Neural crest cell (in vitro differentiated cells): ENCODE results near the gene RAMP1. TPM values are rescaled to one million over a fixed set of nuclear protein-coding genes. Genes with fewer than 3 reads are reported as not detected.
A peak's percentile ranks its signal among the peaks of the same experiment; 100 is the strongest.

Source experiments
- DNase-seq: peaks from one replicate; pipeline ENCODE4 v3.0.0; 2021; ENCODE audit warnings: low read depth, mixed read lengths, low spot score
- H3K27ac Mint-ChIP-seq: one replicate; pipeline ENCODE4 v1.8.0; 2021; ENCODE audit warnings: mild to moderate bottlenecking, mixed read lengths; ENCODE audit not compliant: unreplicated experiment
- H3K27me3 Mint-ChIP-seq: 2 replicates; pipeline ENCODE4 v1.8.0; 2021; ENCODE audit warnings: low read depth, mild to moderate bottlenecking, mixed read lengths
- H3K36me3 Mint-ChIP-seq: 2 replicates; pipeline ENCODE4 v1.8.0; 2021; ENCODE audit warnings: low read depth, mild to moderate bottlenecking, mixed read lengths
- H3K4me1 Mint-ChIP-seq: 2 replicates; pipeline ENCODE4 v1.8.0; 2021; ENCODE audit warnings: mixed read lengths
- H3K4me3 Mint-ChIP-seq: one replicate; pipeline ENCODE4 v1.8.0; 2021; ENCODE audit warnings: mild to moderate bottlenecking, mixed read lengths
- H3K9me3 Mint-ChIP-seq: 2 replicates; pipeline ENCODE4 v1.8.0; 2021; ENCODE audit warnings: mixed read lengths
- long read RNA-seq: library from polyadenylated mRNA; unstranded; transcript quantifications from one replicate; pipeline ENCODE4 v2.0.0, GENCODE V29; 2020
- total RNA-seq: library from RNA; stranded (reverse); gene quantifications from 2 replicates; pipeline ENCODE4 v1.2.1, GENCODE V29; 2021
- TF ChIP-seq, protein P1 (sequence below): fragments of 200-600 bp; sonication (generic); conservative IDR thresholded peaks from 2 replicates; pipeline ENCODE4 v1.5.0; 2021; ENCODE audit warnings: antibody characterized with exemption, mild to moderate bottlenecking

The RAMP1 gene
- total RNA-seq = 0.58 and 0.91 TPM in 2 replicates
- long read RNA-seq = 0 reads

- H3K27ac Mint-ChIP-seq = no peak within 1 kb of the TSS
- DNase-seq = no peak
- H3K9me3 Mint-ChIP-seq = no peaks in the 10 kb centered on the region
- no peaks in the 10 kb centered on the region for H3K36me3 Mint-ChIP-seq
- H3K27me3 Mint-ChIP-seq = peaks cover 63% of the 10 kb centered on the region
- TF ChIP-seq, protein P1, sequence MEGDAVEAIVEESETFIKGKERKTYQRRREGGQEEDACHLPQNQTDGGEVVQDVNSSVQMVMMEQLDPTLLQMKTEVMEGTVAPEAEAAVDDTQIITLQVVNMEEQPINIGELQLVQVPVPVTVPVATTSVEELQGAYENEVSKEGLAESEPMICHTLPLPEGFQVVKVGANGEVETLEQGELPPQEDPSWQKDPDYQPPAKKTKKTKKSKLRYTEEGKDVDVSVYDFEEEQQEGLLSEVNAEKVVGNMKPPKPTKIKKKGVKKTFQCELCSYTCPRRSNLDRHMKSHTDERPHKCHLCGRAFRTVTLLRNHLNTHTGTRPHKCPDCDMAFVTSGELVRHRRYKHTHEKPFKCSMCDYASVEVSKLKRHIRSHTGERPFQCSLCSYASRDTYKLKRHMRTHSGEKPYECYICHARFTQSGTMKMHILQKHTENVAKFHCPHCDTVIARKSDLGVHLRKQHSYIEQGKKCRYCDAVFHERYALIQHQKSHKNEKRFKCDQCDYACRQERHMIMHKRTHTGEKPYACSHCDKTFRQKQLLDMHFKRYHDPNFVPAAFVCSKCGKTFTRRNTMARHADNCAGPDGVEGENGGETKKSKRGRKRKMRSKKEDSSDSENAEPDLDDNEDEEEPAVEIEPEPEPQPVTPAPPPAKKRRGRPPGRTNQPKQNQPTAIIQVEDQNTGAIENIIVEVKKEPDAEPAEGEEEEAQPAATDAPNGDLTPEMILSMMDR = no peak
- peaks cover 35% of the 10 kb centered on the region for H3K4me1 Mint-ChIP-seq
- H3K4me3 Mint-ChIP-seq = peak within 1 kb of the TSS; percentile 87
Measured at GRCh38 chr2:237859533-237860272, at the start of gene RAMP1. TSS of gene RAMP1 (plus strand) at chr2:237859623. CDS start at chr2:237859676, 53 bp downstream.

GRCh38 chr2:237815637-237816036, 43.8 kb upstream of the RAMP1 start:
- no peaks in the 10 kb centered on the region for H3K36me3 Mint-ChIP-seq
- H3K27ac Mint-ChIP-seq = no peak overlapping the region
- no peaks in the 10 kb centered on the region for H3K4me1 Mint-ChIP-seq
- peaks cover 30% of the 10 kb centered on the region for H3K27me3 Mint-ChIP-seq
- TF ChIP-seq, protein P1 = no peak
- H3K9me3 Mint-ChIP-seq = no peaks in the 10 kb centered on the region
- no peak overlapping the region for H3K4me3 Mint-ChIP-seq
- DNase-seq = no peak

GRCh38 chr2:237816531-237816930, 42.9 kb upstream of the RAMP1 start:
- Mint-ChIP-seq H3K9me3 (no peaks in the 10 kb centered on the region), H3K4me3 (no peak overlapping the region), H3K4me1 (no peaks in the 10 kb centered on the region), H3K36me3 (no peaks in the 10 kb centered on the region), H3K27ac (no peak overlapping the region), H3K27me3 (peaks cover 28% of the 10 kb centered on the region)
- TF ChIP-seq, protein P1 = no peak
- DNase-seq = no peak

DNA sequence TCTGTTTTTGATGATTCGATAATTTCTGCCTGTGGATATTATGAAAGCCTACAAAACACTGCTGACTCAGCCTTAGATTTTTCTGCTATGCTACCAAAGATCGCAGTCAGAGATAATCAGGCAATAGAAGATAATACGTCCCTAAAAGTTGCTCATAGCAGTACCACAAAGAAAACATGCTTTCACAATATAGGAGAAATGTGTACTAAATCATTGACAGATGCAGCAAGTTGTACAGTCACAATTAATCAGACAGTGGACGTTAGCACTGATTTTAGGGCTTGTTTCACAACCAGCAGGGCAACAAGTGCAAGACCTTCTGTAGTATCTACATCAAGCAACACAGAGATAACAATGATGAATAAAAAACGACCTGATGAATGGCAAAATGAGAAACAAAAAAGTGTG, 41.4 kb upstream of the RAMP1 start:
- H3K27ac Mint-ChIP-seq = no peak overlapping the region
- peaks cover 21% of the 10 kb centered on the region for H3K27me3 Mint-ChIP-seq
- DNase-seq = no peak
- TF ChIP-seq, protein P1 = no peak
- no peaks in the 10 kb centered on the region for H3K36me3 Mint-ChIP-seq
- H3K9me3 Mint-ChIP-seq = no peaks in the 10 kb centered on the region
- no peak overlapping the region for H3K4me3 Mint-ChIP-seq
- H3K4me1 Mint-ChIP-seq = no peaks in the 10 kb centered on the region

GRCh38 chr2:237819231-237819630, 40.2 kb upstream of the RAMP1 start:
- Mint-ChIP-seq H3K27ac (no peak overlapping the region), H3K9me3 (no peaks in the 10 kb centered on the region), H3K36me3 (no peaks in the 10 kb centered on the region), H3K4me3 (no peak overlapping the region), H3K4me1 (no peaks in the 10 kb centered on the region), H3K27me3 (peaks cover 18% of the 10 kb centered on the region)
- DNase-seq = no peak
- TF ChIP-seq, protein P1 = no peak
